HFFc6 (cell line): ENCODE data around the gene EVI2B. TPM values are rescaled to one million over a fixed set of nuclear protein-coding genes. Genes with fewer than 3 reads are reported as not detected.
A peak's percentile ranks its signal among the peaks of the same experiment; 100 is the strongest.

Experiments used
- DNase-seq: peaks from one replicate; pipeline ENCODE4 v3.0.0-alpha.2; 2018
- H3K27ac Mint-ChIP-seq: 2 replicates; pipeline ENCODE4 v1.8.0; 2020; ENCODE audit warnings: mild to moderate bottlenecking, mixed read lengths
- H3K27me3 Mint-ChIP-seq: 2 replicates; pipeline ENCODE4 v1.8.0; 2021; ENCODE audit warnings: mild to moderate bottlenecking, moderate library complexity, mixed read lengths; ENCODE audit not compliant: insufficient read depth
- H3K36me3 Mint-ChIP-seq: 2 replicates; pipeline ENCODE4 v1.8.0; 2021; ENCODE audit warnings: low read depth, mixed read lengths
- H3K4me1 Mint-ChIP-seq: 2 replicates; pipeline ENCODE4 v1.8.0; 2020; ENCODE audit warnings: low read depth, mixed read lengths
- H3K4me3 Mint-ChIP-seq: 2 replicates; pipeline ENCODE4 v1.8.0; 2020; ENCODE audit warnings: mild to moderate bottlenecking, moderate library complexity, mixed read lengths
- H3K9me3 Mint-ChIP-seq: 2 replicates; pipeline ENCODE4 v1.8.0; 2020; ENCODE audit warnings: mild to moderate bottlenecking, mixed read lengths
- CTCF ChIP-seq: fragments of 200-600 bp; sonication (generic); IDR thresholded peaks from 2 replicates; pipeline ENCODE4 v1.5.0; 2021; ENCODE audit warnings: antibody characterized with exemption, mild to moderate bottlenecking
- total RNA-seq, 6 experiments: library from RNA; stranded (reverse); fragmentation: NEBNext Ultra II Directional; extraction: Animal tissue kit (Norgen Biotek cat#: 25700); gene quantifications; 2 replicates in 1 of 6; 3 replicates in 5 of 6; pipeline ENCODE4 v1.2.3, GENCODE V29; 2021

EVI2B gene
- total RNA-seq, 6 experiments from 2014 or later = 0.33 to 2.0 (median 1.5) TPM

GRCh38 chr17:31321966-31322365 is 8.1 kb upstream of the EVI2B start:
- H3K9me3 Mint-ChIP-seq = no peaks in the 10 kb centered on the region
- peaks cover 47% of the 10 kb centered on the region for H3K36me3 Mint-ChIP-seq
- H3K4me3 Mint-ChIP-seq = peak overlapping the region; percentile 52
- TF ChIP-seq CTCF = no peak
- peaks cover 1% of the 10 kb centered on the region; the same call in 1 of the 2 replicates for H3K27me3 Mint-ChIP-seq
- no peak for DNase-seq
- H3K4me1 Mint-ChIP-seq = peaks cover 44% of the 10 kb centered on the region
- H3K27ac Mint-ChIP-seq = peak overlapping the region; percentile 83

GRCh38 chr17:31321481-31321880 is 7.6 kb upstream of the EVI2B start, which contains the start of gene EVI2A:
Gene EVI2A (minus strand): TSS chr17:31321622. CDS start chr17:31319013, 2,609 bp downstream.
- peak; percentile 70 for DNase-seq
- Mint-ChIP-seq H3K4me1 (peaks cover 40% of the 10 kb centered on the region), H3K27me3 (peaks cover 1% of the 10 kb centered on the region; the same call in 1 of the 2 replicates), H3K27ac (peak within 1 kb of the TSS; percentile 83), H3K9me3 (no peaks in the 10 kb centered on the region), H3K36me3 (peaks cover 42% of the 10 kb centered on the region), H3K4me3 (peak within 1 kb of the TSS; percentile 76)
- TF ChIP-seq CTCF = no peak

GRCh38 chr17:31320791-31321190 is 6.9 kb upstream of the EVI2B start:
- no peak for DNase-seq
- H3K27ac Mint-ChIP-seq = peak overlapping the region; percentile 83
- no peaks in the 10 kb centered on the region for H3K9me3 Mint-ChIP-seq

GRCh38 chr17:31320241-31320640 is 6.4 kb upstream of the EVI2B start:
- H3K27me3 Mint-ChIP-seq = no peaks in the 10 kb centered on the region
- no peak overlapping the region for H3K27ac Mint-ChIP-seq
- no peak for TF ChIP-seq CTCF
- H3K4me3 Mint-ChIP-seq = peak overlapping the region; percentile 76; the same call in 1 of the 2 replicates
- H3K36me3 Mint-ChIP-seq = peaks cover 29% of the 10 kb centered on the region
- no peak for DNase-seq
- H3K4me1 Mint-ChIP-seq = peaks cover 37% of the 10 kb centered on the region
- no peaks in the 10 kb centered on the region for H3K9me3 Mint-ChIP-seq

More at GRCh38 chr17:31320791-31321190, 6.9 kb upstream of the EVI2B start:
- H3K4me3 Mint-ChIP-seq = peak overlapping the region; percentile 76
- H3K4me1 Mint-ChIP-seq = peaks cover 37% of the 10 kb centered on the region
- TF ChIP-seq CTCF = no peak
- no peaks in the 10 kb centered on the region for H3K27me3 Mint-ChIP-seq
- H3K36me3 Mint-ChIP-seq = peaks cover 35% of the 10 kb centered on the region

- no peak for DNase-seq
- peaks cover 46% of the 10 kb centered on the region for H3K4me1 Mint-ChIP-seq
- no peak overlapping the region for H3K27ac Mint-ChIP-seq
- TF ChIP-seq CTCF = no peak
- no peak overlapping the region for H3K4me3 Mint-ChIP-seq
- H3K27me3 Mint-ChIP-seq = no peaks in the 10 kb centered on the region
- H3K9me3 Mint-ChIP-seq = no peaks in the 10 kb centered on the region
- peaks cover 25% of the 10 kb centered on the region for H3K36me3 Mint-ChIP-seq
Measured at GRCh38 chr17:31318851-31319661, 5.2 kb upstream of the EVI2B start.
